ENCODE results near the gene TNNT2. TPM values are rescaled to one million over a fixed set of nuclear protein-coding genes. Genes with fewer than 3 reads are reported as not detected.

Gene TNNT2
- total RNA-seq, 1 experiment from 2014 or later: not detected

- no peak overlapping the region for H3K27ac ChIP-seq (ENCODE audit: low read length)
- peak; percentile 87 for ATAC-seq
- CTCF ChIA-PET: interaction anchor here (1.0 kb wide), 1 partner anchor 9 kb away, joined by 3 read pairs; no protein-coding TSS in a partner anchor
- POLR2A ChIA-PET: no interaction called here
- no peaks in the 10 kb centered on the region for H3K27me3 ChIP-seq (ENCODE audit: control insufficient read depth, insufficient read depth, low read length)
- intact Hi-C loops (cut with micrococcal nuclease; ENCODE audit: unreplicated experiment) (no loop called here), in situ Hi-C loops (cut with HindIII; ENCODE audit: low pct_unique_long_range_greater_than_20kb, low sequenced_read_pairs) (no loop called here)
- no peak overlapping the region for H3K4me3 ChIP-seq (ENCODE audit: low read depth in 2 of 2, low read length in 2 of 2)
- H3K36me3 ChIP-seq (ENCODE audit: control insufficient read depth, insufficient read depth, low read length): no peaks in the 10 kb centered on the region
- no TSS peak for BruUV-seq (replicated peaks)
- TF ChIP-seq, protein P1, sequence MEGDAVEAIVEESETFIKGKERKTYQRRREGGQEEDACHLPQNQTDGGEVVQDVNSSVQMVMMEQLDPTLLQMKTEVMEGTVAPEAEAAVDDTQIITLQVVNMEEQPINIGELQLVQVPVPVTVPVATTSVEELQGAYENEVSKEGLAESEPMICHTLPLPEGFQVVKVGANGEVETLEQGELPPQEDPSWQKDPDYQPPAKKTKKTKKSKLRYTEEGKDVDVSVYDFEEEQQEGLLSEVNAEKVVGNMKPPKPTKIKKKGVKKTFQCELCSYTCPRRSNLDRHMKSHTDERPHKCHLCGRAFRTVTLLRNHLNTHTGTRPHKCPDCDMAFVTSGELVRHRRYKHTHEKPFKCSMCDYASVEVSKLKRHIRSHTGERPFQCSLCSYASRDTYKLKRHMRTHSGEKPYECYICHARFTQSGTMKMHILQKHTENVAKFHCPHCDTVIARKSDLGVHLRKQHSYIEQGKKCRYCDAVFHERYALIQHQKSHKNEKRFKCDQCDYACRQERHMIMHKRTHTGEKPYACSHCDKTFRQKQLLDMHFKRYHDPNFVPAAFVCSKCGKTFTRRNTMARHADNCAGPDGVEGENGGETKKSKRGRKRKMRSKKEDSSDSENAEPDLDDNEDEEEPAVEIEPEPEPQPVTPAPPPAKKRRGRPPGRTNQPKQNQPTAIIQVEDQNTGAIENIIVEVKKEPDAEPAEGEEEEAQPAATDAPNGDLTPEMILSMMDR (IDR thresholded peaks at IDR 0.05): peak; percentile 95
- TF ChIP-seq, protein P2, sequence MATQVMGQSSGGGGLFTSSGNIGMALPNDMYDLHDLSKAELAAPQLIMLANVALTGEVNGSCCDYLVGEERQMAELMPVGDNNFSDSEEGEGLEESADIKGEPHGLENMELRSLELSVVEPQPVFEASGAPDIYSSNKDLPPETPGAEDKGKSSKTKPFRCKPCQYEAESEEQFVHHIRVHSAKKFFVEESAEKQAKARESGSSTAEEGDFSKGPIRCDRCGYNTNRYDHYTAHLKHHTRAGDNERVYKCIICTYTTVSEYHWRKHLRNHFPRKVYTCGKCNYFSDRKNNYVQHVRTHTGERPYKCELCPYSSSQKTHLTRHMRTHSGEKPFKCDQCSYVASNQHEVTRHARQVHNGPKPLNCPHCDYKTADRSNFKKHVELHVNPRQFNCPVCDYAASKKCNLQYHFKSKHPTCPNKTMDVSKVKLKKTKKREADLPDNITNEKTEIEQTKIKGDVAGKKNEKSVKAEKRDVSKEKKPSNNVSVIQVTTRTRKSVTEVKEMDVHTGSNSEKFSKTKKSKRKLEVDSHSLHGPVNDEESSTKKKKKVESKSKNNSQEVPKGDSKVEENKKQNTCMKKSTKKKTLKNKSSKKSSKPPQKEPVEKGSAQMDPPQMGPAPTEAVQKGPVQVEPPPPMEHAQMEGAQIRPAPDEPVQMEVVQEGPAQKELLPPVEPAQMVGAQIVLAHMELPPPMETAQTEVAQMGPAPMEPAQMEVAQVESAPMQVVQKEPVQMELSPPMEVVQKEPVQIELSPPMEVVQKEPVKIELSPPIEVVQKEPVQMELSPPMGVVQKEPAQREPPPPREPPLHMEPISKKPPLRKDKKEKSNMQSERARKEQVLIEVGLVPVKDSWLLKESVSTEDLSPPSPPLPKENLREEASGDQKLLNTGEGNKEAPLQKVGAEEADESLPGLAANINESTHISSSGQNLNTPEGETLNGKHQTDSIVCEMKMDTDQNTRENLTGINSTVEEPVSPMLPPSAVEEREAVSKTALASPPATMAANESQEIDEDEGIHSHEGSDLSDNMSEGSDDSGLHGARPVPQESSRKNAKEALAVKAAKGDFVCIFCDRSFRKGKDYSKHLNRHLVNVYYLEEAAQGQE (IDR thresholded peaks at IDR 0.05; ENCODE audit: insufficient read depth in 1 of 2, low read depth in 2 of 2, low read length in 1 of 2): no peak
- no peak for DNase-seq (ENCODE audit: low read depth, low spot score)
- H3K9me3 ChIP-seq (ENCODE audit: control insufficient read depth, insufficient read depth, low read depth, low read length): no peaks in the 10 kb centered on the region
- H3K4me1 ChIP-seq (ENCODE audit: control insufficient read depth, insufficient read depth, low read length): no peaks in the 10 kb centered on the region
These were observed 7.9 kb upstream of the TNNT2 start for GRCh38 chr1:201385299-201385891.

DNA sequence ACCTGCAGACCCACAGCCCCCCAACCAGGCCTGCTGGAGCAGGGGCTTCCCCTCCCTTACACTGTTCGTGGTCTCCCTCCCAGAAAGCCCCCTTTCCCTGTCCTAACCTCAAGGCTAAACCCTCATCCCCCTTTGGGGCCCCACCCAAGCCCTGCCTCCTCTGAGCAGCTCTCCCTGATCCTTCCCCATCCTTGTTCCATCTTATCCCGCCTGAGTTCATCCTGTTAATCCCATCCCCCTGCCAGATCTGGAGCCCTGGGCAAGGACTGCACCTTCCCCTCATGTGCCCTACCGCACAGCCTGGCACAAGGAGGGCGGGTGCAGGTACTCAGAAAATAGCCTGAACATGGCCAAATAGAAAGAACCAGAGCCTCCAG, 6.9 kb upstream of the TNNT2 start:
- CTCF ChIA-PET: no interaction called here
- H3K27me3 ChIP-seq (ENCODE audit: control insufficient read depth, insufficient read depth, low read length): no peaks in the 10 kb centered on the region
- DNase-seq (ENCODE audit: low read depth, low spot score) (no peak), ATAC-seq (no peak)
- H3K27ac ChIP-seq (ENCODE audit: low read length): no peak overlapping the region
- POLR2A ChIA-PET: no interaction called here
- no TSS peak for BruUV-seq (replicated peaks)
- in situ Hi-C loops (cut with HindIII; ENCODE audit: low pct_unique_long_range_greater_than_20kb, low sequenced_read_pairs) (no loop called here), intact Hi-C loops (cut with micrococcal nuclease; ENCODE audit: unreplicated experiment) (no loop called here)
- H3K4me1 ChIP-seq (ENCODE audit: control insufficient read depth, insufficient read depth, low read length): no peaks in the 10 kb centered on the region
- no peaks in the 10 kb centered on the region for H3K9me3 ChIP-seq (ENCODE audit: control insufficient read depth, insufficient read depth, low read depth, low read length)
- no peak overlapping the region for H3K4me3 ChIP-seq (ENCODE audit: low read depth in 2 of 2, low read length in 2 of 2)
- no peaks in the 10 kb centered on the region for H3K36me3 ChIP-seq (ENCODE audit: control insufficient read depth, insufficient read depth, low read length)
- no peak for TF ChIP-seq SIN3A (IDR thresholded peaks at IDR 0.05; ENCODE audit: borderline replicate concordance, insufficient read depth, low read depth, low read length)
- no peak for TF ChIP-seq TCF7L2 (IDR thresholded peaks at IDR 0.05; ENCODE audit: low read depth, low read length)
- no peak for TF ChIP-seq POLR2AphosphoS5 (IDR thresholded peaks at IDR 0.05; ENCODE audit: low read depth, low read length)
- TF ChIP-seq, protein P1 (IDR thresholded peaks at IDR 0.05): no peak

All from Panc1 (cell line).